K562 (cell line): Measurements from ENCODE around the gene TANC1. TPM values are rescaled to one million over a fixed set of nuclear protein-coding genes. Genes with fewer than 3 reads are reported as not detected.

Experiments used
- ATAC-seq: fragments of 200-7000 bp; cut with Tn5 transposase; 3 replicates; pipeline ENCODE4 v1.9.1; 2020; ENCODE audit warnings: moderate library complexity
- BruUV-seq: library from RNA; stranded (reverse); fragments of 400-500 nt; replicated peaks from 2 replicates; lab custom pipeline; 2021; lab: Mats Ljungman, UMichigan
- CTCF ChIA-PET: fragments of 300-600 bp; formaldehyde crosslinking; extraction: SDS; loops from one replicate; lab custom pipeline; 2021; ENCODE audit warnings: low intra/inter-chr PET ratio; lab: Yijun Ruan, JAX
- POLR2A ChIA-PET: fragments of 300-600, 350-650 bp; sonication (Branson Sonifier 250); formaldehyde crosslinking; extraction: SDS; loops from one replicate; lab custom pipeline; 2021; ENCODE audit warnings: antibody characterized with exemption, inconsistent platforms; lab: Yijun Ruan, JAX
- DNase-seq, 4 experiments: peaks; one replicate each; pipeline versions ENCODE4 v3.0.0 to v3.0.0-alpha.2; 2011 to 2018; ENCODE audit warnings: low spot score in 3 of 4, mixed read lengths in 3 of 4; ENCODE audit errors: extremely low read depth in 1 of 4
- FAIRE-seq: peaks from 2 replicates; lab custom pipeline; 2011; peaks lifted over from hg19 to GRCh38; lab: Jason Lieb, UNC
- H2AFZ ChIP-seq: 2 replicates; pipeline ENCODE4 v1.6.0; 2011; ENCODE audit warnings: low read depth, low read length, control low read depth, inconsistent platforms
- H3K27ac ChIP-seq: fragments of 200-600 bp; 3 replicates; pipeline ENCODE4 v1.8.0; 2011; ENCODE audit warnings: low read depth, mild to moderate bottlenecking, control low read depth, inconsistent platforms, low read length, moderate library complexity, mixed read lengths; ENCODE audit errors: extremely low read depth
- H3K27me3 ChIP-seq, 2 experiments: fragments of 300-600 bp in 1 of 2; 2 replicates in 1 of 2; 3 replicates in 1 of 2; pipeline versions ENCODE4 v1.6.0 to v1.8.0; 2011; ENCODE audit warnings: inconsistent platforms in 2 of 2, low read length in 2 of 2, mild to moderate bottlenecking in 1 of 2, mixed read lengths in 1 of 2, moderate library complexity in 1 of 2; ENCODE audit not compliant: control insufficient read depth in 2 of 2, insufficient read depth in 2 of 2
- H3K36me3 ChIP-seq: fragments of 300-600 bp; 3 replicates; pipeline ENCODE4 v1.8.0; 2011; ENCODE audit warnings: mild to moderate bottlenecking, low read length, inconsistent platforms; ENCODE audit not compliant: control insufficient read depth, insufficient read depth
- H3K4me1 ChIP-seq, 2 experiments: fragments of 200-600 bp in 1 of 2; replicated peaks in 1 of 2; 2 replicates in 1 of 2; 3 replicates in 1 of 2; pipeline versions ENCODE4 v1.5.1 to v1.8.0; 2011; ENCODE audit warnings: inconsistent platforms in 2 of 2, low read length in 2 of 2, mild to moderate bottlenecking in 1 of 2, mixed read lengths in 1 of 2, moderate library complexity in 1 of 2; ENCODE audit not compliant: control insufficient read depth in 2 of 2, insufficient read depth in 2 of 2
- H3K4me2 ChIP-seq: 2 replicates; pipeline ENCODE4 v1.6.1; 2011; ENCODE audit warnings: low read length, control low read depth, inconsistent platforms, mixed read lengths; ENCODE audit not compliant: insufficient read depth
- H3K4me3 ChIP-seq: fragments of 200-600 bp; sonication (generic), shearing (Covaris generic); 2 replicates; pipeline ENCODE4 v1.5.1; 2016; ENCODE audit warnings: control low read depth, inconsistent platforms
- H3K79me2 ChIP-seq: fragments of 200-600 bp; 3 replicates; pipeline ENCODE4 v1.8.0; 2011; ENCODE audit warnings: low read length, inconsistent platforms; ENCODE audit not compliant: control insufficient read depth, insufficient read depth
- H3K9ac ChIP-seq, 2 experiments: 2 replicates each; pipeline versions ENCODE4 v1.6.0 to v1.6.1; 2011; ENCODE audit warnings: low read depth in 2 of 2, low read length in 2 of 2, control low read depth in 1 of 2, inconsistent platforms in 1 of 2, mild to moderate bottlenecking in 1 of 2, mixed read lengths in 1 of 2; ENCODE audit not compliant: insufficient read depth in 1 of 2
- H3K9me1 ChIP-seq: one replicate; pipeline ENCODE4 v1.6.0; 2011; ENCODE audit warnings: inconsistent platforms, mild to moderate bottlenecking, low read length, moderate library complexity; ENCODE audit not compliant: control insufficient read depth, insufficient read depth
- H3K9me3 ChIP-seq: replicated peaks from 2 replicates; pipeline ENCODE4 v1.5.1; 2011; ENCODE audit warnings: low read depth, low read length, inconsistent platforms; ENCODE audit not compliant: control insufficient read depth, insufficient read depth
- H4K20me1 ChIP-seq: replicated peaks from 2 replicates; pipeline ENCODE4 v1.6.1; 2011; ENCODE audit warnings: low read length, inconsistent platforms, mixed read lengths; ENCODE audit not compliant: control insufficient read depth, insufficient read depth
- ARID4B ChIP-seq: sonication (generic); formaldehyde crosslinking; IDR thresholded peaks from 2 replicates; pipeline ENCODE4 v1.8.0; 2022; ENCODE audit warnings: mild to moderate bottlenecking, missing genetic modification reagents
- IRF1 ChIP-seq: sonication (generic); formaldehyde crosslinking; IDR thresholded peaks from 2 replicates; pipeline ENCODE4 v1.8.0; 2022; ENCODE audit warnings: missing genetic modification reagents, mild to moderate bottlenecking, borderline replicate concordance
- MAFG ChIP-seq: fragments of 450-650 bp; conservative IDR thresholded peaks from 2 replicates; pipeline ENCODE4 v1.6.1; 2016; ENCODE audit warnings: missing genetic modification characterization, missing compliant biosample characterization
- MAFK ChIP-seq: IDR thresholded peaks from 2 replicates; pipeline ENCODE4 v1.6.1; 2011; ENCODE audit warnings: low read length, improper control_type of control experiment
- WGBS: fragments of 100-300 bp; shearing (Covaris generic); methylation state at CpG from one replicate; pipeline ENCODE4 v1.1.6; 2016; ENCODE audit warnings: low coverage, mixed read lengths; ENCODE audit not compliant: insufficient coverage; ENCODE audit errors: missing lambda C conversion rate; 5-methylcytosine and 5-hydroxymethylcytosine counted together
- in situ Hi-C: fragments of 300-500 bp; cut with MboI; formaldehyde crosslinking; loops from 4 replicates; pipeline ENCODE4 v1.15.0; 2018; ENCODE audit warnings: inconsistent platforms, mixed read lengths
- intact Hi-C: fragments of 100-400 bp; cut with micrococcal nuclease; formaldehyde crosslinking; loops from 2 replicates; pipeline ENCODE4 v1.14.2; 2022
- polyA plus RNA-seq, 8 experiments: library from polyadenylated mRNA; depleted of rRNA in 4 of 8; stranded (reverse) in 5 of 8; unstranded in 3 of 8; fragments of >200 nt; fragmentation: Nextera tagmentation in 2 of 8; fragmentation: Illumina TruSeq in 1 of 8; extraction: Ambion mirVana in 2 of 8; extraction: Trizol in 1 of 8; gene quantifications; 2 replicates each; pipeline versions ENCODE4 v1.2.1 to v1.2.3, GENCODE V29; 2011 to 2014; ENCODE audit warnings: inconsistent platforms in 1 of 8, missing spikeins in 1 of 8
- total RNA-seq, 7 experiments: library from RNA; depleted of rRNA in 6 of 7; stranded (reverse); fragments of >200 nt in 6 of 7; fragmentation: Illumina TruSeq in 2 of 7; extraction: Trizol in 2 of 7; gene quantifications; 2 replicates each; pipeline versions ENCODE4 v1.2.1 to v1.2.3, GENCODE V29; 2011 to 2021; ENCODE audit warnings: low replicate concordance in 1 of 7
- TF ChIP-seq, protein P1 (sequence below): fragments of 200-600 bp; sonication (generic); IDR thresholded peaks from one replicate; pipeline ENCODE4 v1.6.1; 2012; ENCODE audit warnings: mild to moderate bottlenecking, low read depth, low read length, inconsistent platforms

Gene TANC1
- total and polyA plus RNA-seq, 9 of the 15 experiments (the other 6 are each of a cell fraction or from before 2014, with no cell fraction given), result under 0.01 to 0.20 (median 0.07) TPM; not detected in 1

DNA sequence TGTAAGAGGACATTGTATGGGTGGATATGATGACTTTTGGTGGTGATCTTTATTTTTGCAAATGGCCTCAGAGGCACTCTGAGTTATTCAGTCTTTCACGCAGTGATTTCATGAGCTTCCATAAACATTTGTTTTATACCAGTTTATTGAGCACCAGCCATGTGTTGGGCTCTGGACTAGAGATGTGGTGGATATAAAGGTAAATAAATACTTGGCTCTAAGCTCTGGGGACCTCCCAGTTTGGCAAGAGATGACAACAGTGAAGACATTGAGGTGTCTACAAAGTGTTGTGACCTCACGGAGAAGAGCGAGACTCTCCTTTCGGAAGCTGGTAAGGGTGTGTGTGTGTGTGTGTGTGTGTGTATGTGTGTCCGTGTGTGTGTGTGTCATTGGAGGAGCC, 146.4 kb downstream of the TANC1 start:
- Histone ChIP-seq H3K9ac (no peak overlapping the region), H4K20me1 (no peaks in the 10 kb centered on the region), H3K4me1 (peaks cover 4 to 6% of the 10 kb centered on the region in 2 experiments; a peak in 4 of 5 replicates), H3K27me3 (peaks cover 6 to 15% of the 10 kb centered on the region in 2 experiments), H2AFZ (no peak overlapping the region), H3K36me3 (no peaks in the 10 kb centered on the region), H3K4me2 (no peak overlapping the region), H3K9me3 (no peaks in the 10 kb centered on the region), H3K4me3 (no peak overlapping the region), H3K9me1 (no peaks in the 10 kb centered on the region), H3K27ac (no peak overlapping the region), H3K79me2 (no peaks in the 10 kb centered on the region)
- in situ Hi-C loops (no loop called here), intact Hi-C loops (loop anchor here (10.0 kb wide), 1 partner anchor 1080 kb away; no protein-coding TSS in a partner anchor)
- DNase-seq, result no peak
- BruUV-seq, result no TSS peak
- no peak for FAIRE-seq
- ChIA-PET POLR2A (interaction anchor here (1.4 kb wide), 1 partner anchor 19 kb away, joined by 4 read pairs; no protein-coding TSS in a partner anchor), CTCF (no interaction called here)
- whole genome bisulfite sequencing, result 2% methylated on average over 5 of the region's 5 CpGs
- ATAC-seq, result no peak
- TF ChIP-seq, protein P1, sequence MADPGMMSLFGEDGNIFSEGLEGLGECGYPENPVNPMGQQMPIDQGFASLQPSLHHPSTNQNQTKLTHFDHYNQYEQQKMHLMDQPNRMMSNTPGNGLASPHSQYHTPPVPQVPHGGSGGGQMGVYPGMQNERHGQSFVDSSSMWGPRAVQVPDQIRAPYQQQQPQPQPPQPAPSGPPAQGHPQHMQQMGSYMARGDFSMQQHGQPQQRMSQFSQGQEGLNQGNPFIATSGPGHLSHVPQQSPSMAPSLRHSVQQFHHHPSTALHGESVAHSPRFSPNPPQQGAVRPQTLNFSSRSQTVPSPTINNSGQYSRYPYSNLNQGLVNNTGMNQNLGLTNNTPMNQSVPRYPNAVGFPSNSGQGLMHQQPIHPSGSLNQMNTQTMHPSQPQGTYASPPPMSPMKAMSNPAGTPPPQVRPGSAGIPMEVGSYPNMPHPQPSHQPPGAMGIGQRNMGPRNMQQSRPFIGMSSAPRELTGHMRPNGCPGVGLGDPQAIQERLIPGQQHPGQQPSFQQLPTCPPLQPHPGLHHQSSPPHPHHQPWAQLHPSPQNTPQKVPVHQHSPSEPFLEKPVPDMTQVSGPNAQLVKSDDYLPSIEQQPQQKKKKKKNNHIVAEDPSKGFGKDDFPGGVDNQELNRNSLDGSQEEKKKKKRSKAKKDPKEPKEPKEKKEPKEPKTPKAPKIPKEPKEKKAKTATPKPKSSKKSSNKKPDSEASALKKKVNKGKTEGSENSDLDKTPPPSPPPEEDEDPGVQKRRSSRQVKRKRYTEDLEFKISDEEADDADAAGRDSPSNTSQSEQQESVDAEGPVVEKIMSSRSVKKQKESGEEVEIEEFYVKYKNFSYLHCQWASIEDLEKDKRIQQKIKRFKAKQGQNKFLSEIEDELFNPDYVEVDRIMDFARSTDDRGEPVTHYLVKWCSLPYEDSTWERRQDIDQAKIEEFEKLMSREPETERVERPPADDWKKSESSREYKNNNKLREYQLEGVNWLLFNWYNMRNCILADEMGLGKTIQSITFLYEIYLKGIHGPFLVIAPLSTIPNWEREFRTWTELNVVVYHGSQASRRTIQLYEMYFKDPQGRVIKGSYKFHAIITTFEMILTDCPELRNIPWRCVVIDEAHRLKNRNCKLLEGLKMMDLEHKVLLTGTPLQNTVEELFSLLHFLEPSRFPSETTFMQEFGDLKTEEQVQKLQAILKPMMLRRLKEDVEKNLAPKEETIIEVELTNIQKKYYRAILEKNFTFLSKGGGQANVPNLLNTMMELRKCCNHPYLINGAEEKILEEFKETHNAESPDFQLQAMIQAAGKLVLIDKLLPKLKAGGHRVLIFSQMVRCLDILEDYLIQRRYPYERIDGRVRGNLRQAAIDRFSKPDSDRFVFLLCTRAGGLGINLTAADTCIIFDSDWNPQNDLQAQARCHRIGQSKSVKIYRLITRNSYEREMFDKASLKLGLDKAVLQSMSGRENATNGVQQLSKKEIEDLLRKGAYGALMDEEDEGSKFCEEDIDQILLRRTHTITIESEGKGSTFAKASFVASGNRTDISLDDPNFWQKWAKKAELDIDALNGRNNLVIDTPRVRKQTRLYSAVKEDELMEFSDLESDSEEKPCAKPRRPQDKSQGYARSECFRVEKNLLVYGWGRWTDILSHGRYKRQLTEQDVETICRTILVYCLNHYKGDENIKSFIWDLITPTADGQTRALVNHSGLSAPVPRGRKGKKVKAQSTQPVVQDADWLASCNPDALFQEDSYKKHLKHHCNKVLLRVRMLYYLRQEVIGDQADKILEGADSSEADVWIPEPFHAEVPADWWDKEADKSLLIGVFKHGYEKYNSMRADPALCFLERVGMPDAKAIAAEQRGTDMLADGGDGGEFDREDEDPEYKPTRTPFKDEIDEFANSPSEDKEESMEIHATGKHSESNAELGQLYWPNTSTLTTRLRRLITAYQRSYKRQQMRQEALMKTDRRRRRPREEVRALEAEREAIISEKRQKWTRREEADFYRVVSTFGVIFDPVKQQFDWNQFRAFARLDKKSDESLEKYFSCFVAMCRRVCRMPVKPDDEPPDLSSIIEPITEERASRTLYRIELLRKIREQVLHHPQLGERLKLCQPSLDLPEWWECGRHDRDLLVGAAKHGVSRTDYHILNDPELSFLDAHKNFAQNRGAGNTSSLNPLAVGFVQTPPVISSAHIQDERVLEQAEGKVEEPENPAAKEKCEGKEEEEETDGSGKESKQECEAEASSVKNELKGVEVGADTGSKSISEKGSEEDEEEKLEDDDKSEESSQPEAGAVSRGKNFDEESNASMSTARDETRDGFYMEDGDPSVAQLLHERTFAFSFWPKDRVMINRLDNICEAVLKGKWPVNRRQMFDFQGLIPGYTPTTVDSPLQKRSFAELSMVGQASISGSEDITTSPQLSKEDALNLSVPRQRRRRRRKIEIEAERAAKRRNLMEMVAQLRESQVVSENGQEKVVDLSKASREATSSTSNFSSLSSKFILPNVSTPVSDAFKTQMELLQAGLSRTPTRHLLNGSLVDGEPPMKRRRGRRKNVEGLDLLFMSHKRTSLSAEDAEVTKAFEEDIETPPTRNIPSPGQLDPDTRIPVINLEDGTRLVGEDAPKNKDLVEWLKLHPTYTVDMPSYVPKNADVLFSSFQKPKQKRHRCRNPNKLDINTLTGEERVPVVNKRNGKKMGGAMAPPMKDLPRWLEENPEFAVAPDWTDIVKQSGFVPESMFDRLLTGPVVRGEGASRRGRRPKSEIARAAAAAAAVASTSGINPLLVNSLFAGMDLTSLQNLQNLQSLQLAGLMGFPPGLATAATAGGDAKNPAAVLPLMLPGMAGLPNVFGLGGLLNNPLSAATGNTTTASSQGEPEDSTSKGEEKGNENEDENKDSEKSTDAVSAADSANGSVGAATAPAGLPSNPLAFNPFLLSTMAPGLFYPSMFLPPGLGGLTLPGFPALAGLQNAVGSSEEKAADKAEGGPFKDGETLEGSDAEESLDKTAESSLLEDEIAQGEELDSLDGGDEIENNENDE, result no peak
- no peak for TF ChIP-seq ARID4B (CRISPR knock-in tag)
- TF ChIP-seq MAFK, result no peak
- no peak for TF ChIP-seq MAFG (tag)
- TF ChIP-seq IRF1, result no peak
